ENCODE measurements around the gene RNF208.

GRCh38 chr9:137181680-137182079 is 40.4 kb downstream of the RNF208 start:
- no peak for TF ChIP-seq EZH2phosphoT487 (IDR thresholded peaks at IDR 0.05; ENCODE audit: insufficient read depth, low read depth)
- no peak for TF ChIP-seq EZH2 (IDR thresholded peaks at IDR 0.05; ENCODE audit: insufficient read depth, poor library complexity, severe bottlenecking)

Data from GM23248 (cell line).